Panc1 (cell line): ENCODE data around the gene SRSF4.

Experiments
- POLR2AphosphoS5 ChIP-seq: IDR thresholded peaks from 2 replicates; pipeline ENCODE4 v1.6.1; 2012; ENCODE audit warnings: mild to moderate bottlenecking, low read depth, low read length, moderate library complexity
- TF ChIP-seq, protein P1 (sequence below): fragments of 450-650 bp; IDR thresholded peaks from 2 replicates; pipeline ENCODE4 v1.5.1; 2017; ENCODE audit warnings: mild to moderate bottlenecking

DNA sequence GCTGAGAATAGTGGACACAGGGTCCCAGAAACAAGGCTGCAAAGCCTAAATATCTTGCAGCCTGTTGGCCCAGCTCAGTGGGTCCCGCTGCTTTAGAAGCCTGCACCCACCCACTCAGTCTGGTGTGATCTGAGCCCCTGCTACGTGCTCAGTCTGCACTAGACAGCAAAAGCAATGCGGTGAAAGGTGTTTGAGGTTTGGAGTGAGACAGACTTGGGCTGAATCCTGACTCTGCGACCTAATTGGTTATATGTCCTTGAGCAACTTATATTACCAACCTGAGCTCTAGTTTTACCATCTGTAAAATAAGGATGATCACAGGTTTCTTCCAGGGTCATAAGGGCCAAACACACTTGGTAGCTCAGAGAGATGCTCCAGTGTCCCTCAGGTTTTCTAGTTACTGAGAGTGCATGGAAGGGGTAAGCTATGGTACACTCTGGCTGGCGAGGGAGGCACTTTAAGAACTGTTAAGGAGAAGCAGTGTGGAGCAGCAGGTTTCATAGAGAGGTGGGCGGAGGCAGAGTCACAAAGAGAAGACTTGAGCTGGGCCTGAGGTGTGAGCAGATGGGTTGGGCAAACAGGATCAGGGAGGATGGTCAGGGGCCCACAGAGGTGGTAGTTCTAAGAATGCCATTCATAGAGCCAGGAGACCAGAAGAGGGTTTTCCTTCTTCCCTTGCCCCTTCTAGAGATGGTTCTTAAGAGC is 68.1 kb downstream of the SRSF4 start:
- no peak for TF ChIP-seq POLR2AphosphoS5
- TF ChIP-seq, protein P1, sequence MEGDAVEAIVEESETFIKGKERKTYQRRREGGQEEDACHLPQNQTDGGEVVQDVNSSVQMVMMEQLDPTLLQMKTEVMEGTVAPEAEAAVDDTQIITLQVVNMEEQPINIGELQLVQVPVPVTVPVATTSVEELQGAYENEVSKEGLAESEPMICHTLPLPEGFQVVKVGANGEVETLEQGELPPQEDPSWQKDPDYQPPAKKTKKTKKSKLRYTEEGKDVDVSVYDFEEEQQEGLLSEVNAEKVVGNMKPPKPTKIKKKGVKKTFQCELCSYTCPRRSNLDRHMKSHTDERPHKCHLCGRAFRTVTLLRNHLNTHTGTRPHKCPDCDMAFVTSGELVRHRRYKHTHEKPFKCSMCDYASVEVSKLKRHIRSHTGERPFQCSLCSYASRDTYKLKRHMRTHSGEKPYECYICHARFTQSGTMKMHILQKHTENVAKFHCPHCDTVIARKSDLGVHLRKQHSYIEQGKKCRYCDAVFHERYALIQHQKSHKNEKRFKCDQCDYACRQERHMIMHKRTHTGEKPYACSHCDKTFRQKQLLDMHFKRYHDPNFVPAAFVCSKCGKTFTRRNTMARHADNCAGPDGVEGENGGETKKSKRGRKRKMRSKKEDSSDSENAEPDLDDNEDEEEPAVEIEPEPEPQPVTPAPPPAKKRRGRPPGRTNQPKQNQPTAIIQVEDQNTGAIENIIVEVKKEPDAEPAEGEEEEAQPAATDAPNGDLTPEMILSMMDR, result no peak
